ENCODE data around the gene ATP8A1. TPM values are rescaled to one million over a fixed set of nuclear protein-coding genes. Genes with fewer than 3 reads are reported as not detected.
"Not testable (repeated sequence)": the region's sequence is repeated elsewhere in the genome, so short reads cannot be mapped to it uniquely, and the experiment has no call there.

Gene ATP8A1
- total RNA-seq, 2 donors from 2014 or later = 18.6 to 74.0 TPM

- Histone ChIP-seq H3K27ac (no peak overlapping the region), H3K4me3 (no peak overlapping the region), H3K9me3 (no peaks in the 10 kb centered on the region), H3K36me3 (no peaks in the 10 kb centered on the region), H3K27me3 (replicated peaks; ENCODE audit: insufficient read depth) (peaks cover 3% of the 10 kb centered on the region), H3K4me1 (replicated peaks) (no peaks in the 10 kb centered on the region)
- TF ChIP-seq POLR2A (IDR thresholded peaks at IDR 0.05) (no peak), CTCF (IDR thresholded peaks at IDR 0.05) (no peak), POLR2AphosphoS5 (IDR thresholded peaks at IDR 0.05) (no peak)
- intact Hi-C loops (cut with DNase I) = no loop called here
- 48% methylated on average over 10 of the region's 10 CpGs for WGBS
- no peak for DNase-seq (ENCODE audit: low spot score)
Observed at GRCh38 chr4:42390622-42391354, 266.1 kb downstream of the ATP8A1 start.

- no peak for DNase-seq (ENCODE audit: low spot score)
- Histone ChIP-seq H3K27ac (no peak overlapping the region), H3K4me1 (replicated peaks) (no peaks in the 10 kb centered on the region), H3K9me3 (no peaks in the 10 kb centered on the region), H3K36me3 (no peaks in the 10 kb centered on the region), H3K4me3 (no peak overlapping the region), H3K27me3 (replicated peaks; ENCODE audit: insufficient read depth) (no peaks in the 10 kb centered on the region)
- WGBS = 100% methylated on average over 1 of the region's 1 CpG
- TF ChIP-seq POLR2AphosphoS5 (IDR thresholded peaks at IDR 0.05) = no peak
- TF ChIP-seq CTCF (IDR thresholded peaks at IDR 0.05) = no peak
- TF ChIP-seq POLR2A (IDR thresholded peaks at IDR 0.05) = no peak
- intact Hi-C loops (cut with DNase I) = no loop called here
Observed at GRCh38 chr4:42385516-42385915, 271.4 kb downstream of the ATP8A1 start.

- H3K9me3 ChIP-seq = no peaks in the 10 kb centered on the region
- intact Hi-C loops (cut with DNase I) = no loop called here
- 94% methylated on average over 2 of the region's 2 CpGs for WGBS
- H3K4me1 ChIP-seq (replicated peaks) = no peaks in the 10 kb centered on the region
- H3K27me3 ChIP-seq (replicated peaks; ENCODE audit: insufficient read depth) = no peaks in the 10 kb centered on the region
- H3K36me3 ChIP-seq = no peaks in the 10 kb centered on the region
- no peak for DNase-seq (ENCODE audit: low spot score)
- no peak overlapping the region for H3K4me3 ChIP-seq
- TF ChIP-seq POLR2A (IDR thresholded peaks at IDR 0.05) = no peak
- TF ChIP-seq CTCF (IDR thresholded peaks at IDR 0.05) = no peak
- no peak for TF ChIP-seq POLR2AphosphoS5 (IDR thresholded peaks at IDR 0.05)
- H3K27ac ChIP-seq = no peak overlapping the region
Observed at GRCh38 chr4:42381666-42382065, 275.2 kb downstream of the ATP8A1 start.

GRCh38 chr4:42377497-42377896 is 279.4 kb downstream of the ATP8A1 start:
- Histone ChIP-seq H3K36me3 (no peaks in the 10 kb centered on the region), H3K4me1 (replicated peaks) (no peaks in the 10 kb centered on the region), H3K9me3 (no peaks in the 10 kb centered on the region), H3K4me3 (no peak overlapping the region), H3K27me3 (replicated peaks; ENCODE audit: insufficient read depth) (no peaks in the 10 kb centered on the region), H3K27ac (no peak overlapping the region)
- intact Hi-C loops (cut with DNase I) = loop anchor here (10.0 kb wide), 1 partner anchor 137 kb away; no protein-coding TSS in a partner anchor
- TF ChIP-seq POLR2AphosphoS5 (IDR thresholded peaks at IDR 0.05) = no peak
- no peak for TF ChIP-seq CTCF (IDR thresholded peaks at IDR 0.05)
- no peak for TF ChIP-seq POLR2A (IDR thresholded peaks at IDR 0.05)
- WGBS = 92% methylated on average over 4 of the region's 4 CpGs
- no peak for DNase-seq (ENCODE audit: low spot score)

GRCh38 chr4:42372303-42372702 is 284.6 kb downstream of the ATP8A1 start:
- not testable (repeated sequence) for H3K4me3 ChIP-seq; H3K4me1 ChIP-seq (replicated peaks); H3K27ac ChIP-seq; H3K36me3 ChIP-seq; H3K27me3 ChIP-seq (replicated peaks; ENCODE audit: insufficient read depth); H3K9me3 ChIP-seq; DNase-seq (ENCODE audit: low spot score)
- intact Hi-C loops (cut with DNase I) = loop anchor here (10.0 kb wide), 1 partner anchor 142 kb away; no protein-coding TSS in a partner anchor
- 95% methylated on average over 6 of the region's 6 CpGs for WGBS

Data from prostate gland (tissue), 2 donors.